NCI-H1092 (cell line): Measurements from ENCODE around the gene HSP90B1.

Experiments used
- DNase-seq: peaks from one replicate; lab custom pipeline; 2025; lab: John Stamatoyannopoulos, UW

Gene HSP90B1

DNA sequence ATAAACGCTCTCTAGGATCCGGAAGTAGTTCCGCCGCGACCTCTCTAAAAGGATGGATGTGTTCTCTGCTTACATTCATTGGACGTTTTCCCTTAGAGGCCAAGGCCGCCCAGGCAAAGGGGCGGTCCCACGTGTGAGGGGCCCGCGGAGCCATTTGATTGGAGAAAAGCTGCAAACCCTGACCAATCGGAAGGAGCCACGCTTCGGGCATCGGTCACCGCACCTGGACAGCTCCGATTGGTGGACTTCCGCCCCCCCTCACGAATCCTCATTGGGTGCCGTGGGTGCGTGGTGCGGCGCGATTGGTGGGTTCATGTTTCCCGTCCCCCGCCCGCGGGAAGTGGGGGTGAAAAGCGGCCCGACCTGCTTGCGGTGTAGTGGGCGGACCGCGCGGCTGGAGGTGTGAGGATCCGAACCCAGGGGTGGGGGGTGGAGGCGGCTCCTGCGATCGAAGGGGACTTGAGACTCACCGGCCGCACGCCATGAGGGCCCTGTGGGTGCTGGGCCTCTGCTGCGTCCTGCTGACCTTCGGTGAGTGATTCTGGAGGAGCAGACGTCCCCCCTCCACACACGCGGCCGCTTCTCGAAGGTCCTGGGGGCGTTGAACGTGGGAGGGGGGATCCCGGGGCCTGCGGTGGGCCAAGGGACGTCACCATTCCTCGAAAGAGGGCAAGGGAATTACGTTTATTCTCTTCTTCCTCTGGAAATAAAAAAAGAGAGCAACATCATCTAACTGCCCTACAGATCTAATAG, at the start of gene HSP90B1:
HSP90B1 (plus strand) TSS at position 377 of the 753 bp plus-strand sequence; CDS start at position 483, 106 bp downstream.
- DNase-seq: peak; percentile 99

DNA sequence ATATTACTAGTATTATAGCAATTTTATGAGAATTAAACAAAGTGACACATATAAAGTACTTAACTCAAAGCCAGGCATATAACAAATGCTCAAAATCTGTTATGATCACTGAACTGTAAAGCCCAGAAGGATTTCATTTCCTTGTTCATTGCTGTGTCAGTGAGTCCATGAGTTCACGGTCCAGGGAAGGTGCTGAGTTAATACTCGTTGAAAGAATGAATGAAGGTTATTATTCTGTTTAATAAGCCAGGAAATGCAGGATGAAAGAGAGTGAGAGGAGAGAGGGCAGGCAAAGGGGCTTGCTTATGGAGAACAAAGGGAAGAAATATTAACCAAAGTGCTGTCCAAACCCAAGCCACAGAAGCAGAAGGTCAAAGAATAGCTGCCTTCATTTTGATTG, 48.9 kb upstream of the HSP90B1 start:
- no peak for DNase-seq

DNA sequence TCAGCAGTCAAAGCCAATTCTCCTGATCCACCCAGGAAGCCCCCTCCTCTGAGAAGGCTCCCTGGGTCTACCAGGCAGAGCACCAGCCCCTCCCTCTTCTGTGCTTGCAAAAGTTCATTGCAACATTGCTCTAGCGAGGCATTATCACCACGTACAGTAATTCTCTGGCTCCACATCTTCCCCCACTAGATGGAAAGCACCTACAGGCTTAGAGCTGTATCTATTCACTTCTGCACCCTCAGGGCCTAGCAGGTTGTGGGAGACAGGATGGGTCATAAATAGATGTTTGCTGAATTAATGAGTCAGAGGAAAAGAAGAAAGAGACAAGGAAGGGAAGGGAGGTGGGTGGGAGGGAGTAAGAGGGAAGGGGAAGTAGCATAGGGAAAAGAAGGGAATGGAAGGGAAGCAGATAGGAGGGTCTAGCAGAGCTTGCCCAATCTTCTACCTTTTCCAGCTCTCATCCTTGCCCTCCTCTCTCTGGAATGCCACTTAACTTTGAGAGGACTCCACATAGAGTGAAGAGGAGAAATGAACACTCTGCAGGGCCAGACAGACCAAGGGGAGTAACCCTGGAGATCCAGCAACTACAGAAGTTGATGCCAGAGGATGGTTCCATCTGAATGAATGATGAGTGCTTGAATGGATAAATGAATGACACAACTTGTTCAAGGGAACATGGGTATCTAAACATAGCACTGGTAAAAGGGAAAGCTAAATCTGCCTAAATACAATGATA, 47.2 kb upstream of the HSP90B1 start:
- DNase-seq: no peak

DNA sequence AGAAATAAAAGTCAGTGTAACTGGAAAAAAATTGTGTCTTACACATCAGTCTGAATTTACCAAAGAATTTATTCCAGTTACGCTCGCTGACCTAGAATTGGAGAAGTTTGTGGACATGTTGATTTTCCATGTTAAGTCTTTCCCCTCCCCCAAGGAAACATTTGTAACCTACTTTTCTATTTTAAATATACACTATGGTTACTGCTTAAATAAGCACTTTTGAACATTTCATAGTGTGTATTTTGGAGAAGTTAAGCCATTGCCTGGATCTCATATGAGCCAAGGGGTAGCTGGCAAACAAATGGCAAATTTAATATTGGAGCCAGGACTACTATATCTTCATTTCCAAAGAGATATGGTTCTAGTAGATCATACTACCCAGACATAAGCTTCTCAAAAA, 46.3 kb upstream of the HSP90B1 start:
- DNase-seq: no peak

DNA sequence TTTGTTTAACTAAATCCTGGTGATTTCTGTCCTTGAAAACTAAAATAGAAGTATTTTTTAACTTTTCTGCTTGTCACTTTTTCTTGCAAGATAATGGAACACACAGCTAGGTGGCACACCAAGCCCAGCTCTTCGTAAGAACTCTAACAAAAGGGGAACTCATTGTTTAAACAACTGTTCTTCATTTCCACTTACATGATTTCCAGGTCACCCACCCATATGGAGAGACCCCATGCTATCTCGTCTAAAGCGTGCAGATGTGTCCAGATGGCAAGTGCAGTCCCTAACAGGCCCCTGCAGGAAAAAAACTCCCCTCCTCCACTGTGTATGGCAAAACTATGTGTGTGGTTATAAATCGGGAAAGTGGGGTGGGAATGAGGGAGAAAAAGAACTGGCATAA, 45.9 kb upstream of the HSP90B1 start:
- DNase-seq: no peak

DNA sequence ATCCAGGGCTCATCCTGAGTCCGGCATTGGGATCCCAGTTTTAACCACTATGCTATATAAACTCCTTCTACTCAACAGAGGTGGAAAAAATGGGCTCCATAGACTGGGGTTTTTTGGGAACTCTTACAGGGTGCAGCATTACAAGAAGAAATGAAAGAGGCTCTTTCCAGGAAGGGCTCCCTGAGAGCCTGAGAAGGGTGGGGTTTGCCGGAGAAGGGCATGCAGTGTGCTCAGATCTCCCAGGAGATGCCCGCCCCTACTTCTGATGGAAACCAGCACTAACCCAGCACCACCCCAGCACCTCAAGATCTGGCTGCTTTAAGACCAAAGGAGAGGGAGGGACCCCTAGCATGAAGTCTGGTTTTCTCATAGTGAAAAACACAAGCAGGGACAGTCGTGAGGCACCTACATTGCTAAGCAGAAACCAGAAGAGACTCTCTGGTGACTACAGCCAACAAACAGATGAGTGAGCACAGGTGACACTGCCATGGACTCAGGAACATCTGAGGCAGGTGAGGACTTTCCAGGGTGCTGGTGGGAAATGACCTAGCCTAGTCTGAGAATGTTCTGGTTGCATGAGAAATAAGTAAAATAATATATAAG, 43.9 kb upstream of the HSP90B1 start:
- DNase-seq: no peak

DNA sequence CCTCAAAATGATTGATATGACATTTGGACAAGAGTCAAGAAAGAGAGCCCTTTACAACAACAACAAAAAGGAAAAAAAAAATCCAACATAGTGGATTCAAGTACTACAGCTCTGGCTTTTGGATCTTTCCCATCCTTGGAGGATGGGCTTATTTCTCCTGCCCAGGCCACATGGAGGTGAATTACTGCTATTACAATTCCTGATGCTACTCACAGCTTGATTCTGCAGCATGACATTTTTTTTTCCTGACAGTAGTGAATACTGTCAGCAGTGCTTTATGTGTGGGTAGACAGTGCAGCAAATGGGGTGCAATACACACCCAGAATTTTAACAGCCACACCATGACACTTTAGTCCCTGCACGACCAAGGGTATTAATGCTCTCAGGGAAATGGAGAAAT, 42.5 kb upstream of the HSP90B1 start:
- DNase-seq: no peak

DNA sequence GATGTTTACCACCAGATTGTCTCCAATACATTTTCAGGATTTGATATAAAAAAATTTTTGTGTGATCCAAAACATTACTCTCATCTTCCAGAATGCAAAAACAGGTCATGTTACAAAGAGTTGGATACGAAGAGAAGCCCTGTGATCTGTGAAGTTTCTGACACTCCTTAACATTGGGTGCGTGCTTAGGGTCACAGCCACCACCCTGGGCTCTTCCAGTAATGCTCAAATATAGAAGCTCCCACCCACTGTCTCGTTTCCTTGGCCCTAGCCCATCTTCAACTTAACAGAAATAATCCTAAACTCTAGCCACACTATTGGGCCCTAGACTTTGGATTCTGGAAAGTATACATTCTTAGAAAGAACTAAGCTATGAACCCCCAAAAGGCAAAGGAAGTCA, 32.9 kb upstream of the HSP90B1 start:
- DNase-seq: no peak

DNA sequence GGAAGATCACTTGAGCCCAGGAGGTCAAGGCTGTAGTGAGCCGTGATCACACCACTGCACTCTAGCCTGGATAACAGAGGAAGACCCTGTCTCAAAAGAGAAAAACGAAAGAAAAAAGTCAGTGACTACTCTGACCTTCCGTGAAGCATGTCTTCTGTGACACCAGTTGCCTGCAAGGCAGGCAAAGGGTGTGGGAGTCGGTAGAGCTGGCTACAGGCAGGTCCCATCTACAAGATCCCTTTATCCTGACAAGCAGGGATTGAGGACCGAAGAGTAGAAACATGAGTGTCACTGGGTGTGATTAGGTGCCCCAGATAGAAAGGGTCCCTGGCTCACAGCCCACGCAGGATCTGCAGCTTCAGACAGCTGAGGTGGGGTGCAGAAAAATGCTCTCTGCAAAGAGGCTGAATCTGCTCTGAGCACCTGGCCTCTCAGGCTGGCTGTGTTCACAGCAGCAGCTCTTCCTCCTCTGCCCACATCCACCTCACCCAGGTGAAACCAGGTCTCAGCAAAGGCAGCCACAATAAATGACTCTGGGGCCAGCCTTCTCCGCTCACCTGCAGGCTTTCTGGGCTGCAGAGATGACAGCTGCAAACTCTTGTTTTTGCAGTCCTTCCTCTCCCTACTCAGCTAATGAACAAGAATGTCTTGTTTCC, 28.6 kb upstream of the HSP90B1 start:
- no peak for DNase-seq

DNA sequence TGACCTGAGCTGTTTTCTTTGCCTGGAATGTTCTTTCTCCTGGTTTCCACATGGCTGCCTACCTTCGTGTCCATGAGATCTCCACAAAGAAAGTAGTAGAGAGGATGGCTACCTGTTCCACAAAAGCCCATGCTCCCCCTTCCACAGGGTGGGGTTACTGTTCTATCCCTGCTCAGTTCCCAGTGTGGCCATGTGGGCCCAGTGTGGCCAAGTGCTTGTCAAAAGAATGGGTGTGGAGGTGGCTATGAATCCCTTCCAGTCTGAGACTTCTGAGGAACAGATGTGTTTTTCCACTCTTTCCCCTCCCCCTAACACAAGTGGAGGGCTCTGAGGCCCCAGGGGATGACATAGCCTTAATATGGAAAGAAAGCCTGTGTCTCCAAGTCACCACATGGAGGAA, 26.2 kb upstream of the HSP90B1 start:
- DNase-seq: no peak

DNA sequence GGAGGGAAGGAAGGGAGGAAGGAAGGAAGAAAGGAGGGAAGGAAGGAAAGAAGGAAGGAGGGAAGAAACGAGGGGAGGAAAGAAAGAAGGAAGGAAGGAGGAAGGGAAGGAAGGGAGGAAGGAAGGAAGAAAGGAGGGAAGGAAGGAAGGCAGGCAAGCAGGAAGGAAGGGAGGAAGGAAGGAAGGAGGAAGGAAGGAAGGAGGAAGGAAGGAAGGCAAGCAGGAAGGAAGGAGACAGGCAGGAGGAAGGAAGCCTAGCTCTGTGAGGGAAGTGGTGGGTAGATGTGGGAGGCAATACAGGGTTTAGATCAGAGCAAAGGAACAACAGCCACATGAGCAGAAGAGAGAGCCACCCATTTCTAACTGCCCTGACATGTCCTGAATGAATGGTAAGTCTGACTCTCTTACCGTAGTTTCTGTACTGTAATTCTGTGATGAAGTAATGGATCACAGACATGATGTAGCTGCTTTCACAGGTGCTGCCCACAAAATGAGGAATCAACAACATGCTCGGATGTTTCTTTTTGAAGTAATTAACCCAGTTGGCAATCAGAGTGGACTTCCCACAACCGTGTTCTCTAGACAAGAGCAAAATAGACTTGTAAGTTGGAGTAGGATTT, 24.4 kb upstream of the HSP90B1 start:
- no peak for DNase-seq

DNA sequence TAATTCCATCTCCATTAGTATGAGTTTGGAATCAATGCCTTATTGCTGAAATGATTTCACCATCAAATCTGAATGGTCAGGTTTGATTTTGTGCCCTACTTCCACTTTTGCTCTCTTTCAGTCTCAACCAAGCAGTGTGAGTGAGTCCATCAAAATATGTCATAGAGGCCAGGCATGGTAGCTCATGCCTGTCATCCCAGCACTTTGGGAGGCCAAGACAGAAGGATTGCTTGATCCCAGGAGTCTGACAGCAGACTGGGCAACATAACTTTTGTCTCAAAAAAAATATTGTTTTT, 22.0 kb upstream of the HSP90B1 start:
- DNase-seq: no peak

DNA sequence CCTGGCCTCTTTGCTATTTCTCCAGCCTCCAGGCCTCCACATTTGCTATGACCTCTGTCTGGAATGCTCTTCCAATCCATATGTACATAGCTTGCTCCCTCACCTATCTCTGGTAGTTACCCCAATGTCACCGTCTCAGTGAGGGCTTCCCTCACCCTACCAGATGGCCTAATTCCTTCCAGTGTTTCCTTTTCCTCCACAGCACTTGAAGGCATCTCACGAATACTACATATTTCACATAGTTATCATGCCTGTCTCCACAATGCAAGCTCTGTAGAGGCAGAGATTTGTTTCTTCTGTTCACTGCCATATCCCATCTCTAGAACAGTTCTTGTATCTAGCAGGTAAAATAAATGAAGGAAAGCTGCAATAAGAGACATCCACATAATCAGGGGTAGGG, 21.3 kb upstream of the HSP90B1 start:
- no peak for DNase-seq

DNA sequence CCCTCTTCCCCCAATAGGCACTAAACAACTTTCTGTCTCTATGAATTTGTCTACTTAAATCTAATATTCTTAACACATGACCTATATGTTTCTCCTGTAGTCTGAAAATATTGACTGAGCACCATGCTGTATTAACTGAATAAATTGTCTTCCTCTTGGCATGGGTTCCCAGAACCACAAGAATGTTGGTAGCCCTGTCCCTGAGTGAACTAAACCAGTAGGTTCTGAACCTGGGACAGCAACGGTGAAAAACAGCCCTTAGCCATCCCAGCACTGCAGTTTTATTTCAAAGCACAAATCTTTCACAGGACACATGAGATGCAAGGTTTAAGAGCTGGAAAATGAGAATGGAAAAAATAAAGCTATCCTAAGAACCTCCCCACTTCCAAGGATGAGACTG, 20.4 kb upstream of the HSP90B1 start:
- no peak for DNase-seq

DNA sequence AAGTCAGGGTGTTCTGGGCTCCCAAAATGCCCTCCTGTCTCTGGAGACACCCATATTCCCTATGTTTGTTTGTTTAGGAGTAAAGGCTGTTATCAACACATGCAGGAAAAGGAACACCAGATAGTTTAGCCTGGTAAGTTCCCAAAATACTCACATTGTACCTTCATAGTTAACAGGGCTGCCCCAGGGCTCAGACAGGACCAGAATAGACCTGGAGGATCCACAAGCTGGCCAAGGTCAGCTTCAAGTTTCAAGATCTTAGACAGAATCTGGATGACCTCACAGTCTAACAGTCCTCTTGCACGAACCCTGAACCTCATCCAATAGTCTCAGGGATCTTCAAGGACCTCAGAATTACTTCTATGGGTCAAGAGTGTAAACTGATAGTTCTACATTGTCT, 18.1 kb upstream of the HSP90B1 start:
- no peak for DNase-seq

DNA sequence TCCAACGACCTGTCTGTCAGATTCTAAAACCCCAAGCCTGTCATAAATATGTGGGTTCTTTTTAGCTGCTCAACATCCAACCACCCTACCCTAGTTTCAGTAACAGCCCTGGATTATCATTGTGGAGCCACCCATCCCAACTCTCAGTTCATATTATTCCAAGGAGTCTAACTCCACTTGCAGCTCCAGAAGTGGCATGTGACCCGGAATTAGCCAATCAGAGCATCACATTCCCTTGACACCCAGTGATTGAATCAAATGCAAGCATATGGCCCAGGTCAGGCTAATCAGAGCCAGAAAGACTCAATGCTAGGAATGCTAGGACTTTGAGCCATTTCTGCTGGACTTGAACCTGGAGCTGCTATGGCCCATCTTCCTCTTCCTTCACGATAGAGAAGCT, 17.1 kb upstream of the HSP90B1 start:
- DNase-seq: no peak

DNA sequence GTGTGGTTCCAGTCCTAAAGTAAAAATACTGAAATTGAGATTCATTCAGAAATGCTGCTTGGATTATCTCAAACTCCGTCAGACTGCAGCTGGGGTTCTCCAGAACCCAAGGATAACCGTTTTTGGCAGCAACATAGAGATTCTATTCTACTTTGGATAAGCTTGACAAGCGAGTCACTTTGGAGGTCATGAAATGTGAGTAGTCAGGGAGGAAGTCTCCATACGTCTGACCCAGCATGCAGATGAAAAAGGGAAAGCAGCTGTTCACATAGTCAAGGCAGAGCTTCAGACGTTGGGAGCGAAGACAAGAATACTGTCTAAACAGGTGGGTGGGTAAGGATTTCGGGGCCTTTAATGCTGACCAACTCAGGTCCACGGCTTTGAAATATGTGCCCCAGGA, 14.9 kb upstream of the HSP90B1 start:
- DNase-seq: no peak

DNA sequence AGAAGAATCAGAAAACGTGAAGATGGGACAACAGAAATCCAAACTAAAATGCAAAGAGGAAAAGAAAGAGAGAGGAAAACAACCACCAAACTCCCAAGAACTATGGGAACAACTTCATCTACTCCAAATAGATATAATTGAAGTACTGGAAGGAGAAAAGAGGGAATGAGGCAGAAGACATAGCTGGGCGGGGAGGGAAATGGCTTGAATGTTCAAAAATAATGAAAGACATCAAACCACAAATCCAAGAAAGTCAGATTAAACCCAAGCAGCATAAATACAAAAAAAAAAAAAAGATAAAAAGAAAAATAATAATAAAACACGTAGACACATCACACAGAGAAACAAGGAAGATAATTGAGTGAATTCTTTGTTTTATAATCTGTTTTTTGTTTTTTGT, 12.3 kb upstream of the HSP90B1 start:
- no peak for DNase-seq

DNA sequence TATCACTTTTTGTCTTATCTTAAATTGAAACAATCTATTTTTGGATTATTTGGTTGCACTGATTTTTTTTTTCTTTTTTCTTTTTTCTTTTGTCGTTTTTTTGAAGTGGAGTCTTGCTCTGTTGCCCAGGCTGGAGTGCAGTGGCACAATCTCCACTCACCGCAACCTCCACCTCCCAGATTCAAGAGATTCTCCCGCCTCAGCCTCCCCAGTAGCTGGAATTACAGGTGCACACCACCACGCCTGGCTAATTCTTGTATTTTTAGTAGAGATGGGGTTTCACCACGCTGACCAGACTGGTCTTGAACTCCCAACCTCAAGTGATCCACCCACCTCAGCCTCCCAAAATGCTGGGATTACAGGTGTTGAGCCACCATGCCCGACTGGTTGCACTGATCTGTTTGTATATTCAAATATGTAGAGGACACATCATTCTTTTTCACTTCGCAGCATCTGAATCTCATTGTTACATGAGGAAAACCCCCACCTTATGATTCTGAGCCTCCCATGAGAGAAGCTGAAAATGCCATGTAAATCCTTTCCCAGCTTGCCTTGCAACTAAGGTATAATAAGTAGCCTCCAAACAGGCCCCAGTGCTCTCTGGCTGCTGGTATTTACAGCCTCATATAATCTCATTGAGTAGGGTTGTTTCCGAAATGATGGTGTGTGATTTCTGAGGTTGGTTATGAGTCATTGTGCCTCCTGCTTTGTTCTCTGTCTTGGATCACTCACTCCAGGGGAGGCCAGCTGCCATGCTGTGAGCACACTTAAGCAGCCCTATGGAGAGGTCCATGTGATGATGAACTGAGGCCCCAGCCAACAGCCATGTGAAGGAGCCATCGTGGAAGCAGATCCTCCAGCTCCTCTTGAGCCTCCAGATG, 5.2 kb upstream of the HSP90B1 start:
- no peak for DNase-seq

DNA sequence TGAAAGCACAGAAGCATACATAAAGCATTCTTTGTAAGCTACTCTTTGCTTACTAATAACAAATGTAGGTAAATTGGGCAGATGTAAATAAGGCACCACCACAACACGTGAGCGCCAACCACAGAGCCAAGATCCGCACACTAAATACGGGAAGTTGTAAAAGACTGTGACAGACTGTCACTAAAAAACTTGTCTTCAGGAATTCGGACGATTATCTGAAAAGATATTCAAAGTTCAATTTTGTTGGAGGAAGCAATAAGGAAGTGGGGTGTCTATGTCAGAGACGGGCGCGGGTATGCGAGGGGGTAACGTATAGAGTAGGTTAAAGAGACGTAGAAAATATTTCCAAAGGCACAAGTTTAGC, 1.5 kb upstream of the HSP90B1 start:
- DNase-seq: no peak

DNA sequence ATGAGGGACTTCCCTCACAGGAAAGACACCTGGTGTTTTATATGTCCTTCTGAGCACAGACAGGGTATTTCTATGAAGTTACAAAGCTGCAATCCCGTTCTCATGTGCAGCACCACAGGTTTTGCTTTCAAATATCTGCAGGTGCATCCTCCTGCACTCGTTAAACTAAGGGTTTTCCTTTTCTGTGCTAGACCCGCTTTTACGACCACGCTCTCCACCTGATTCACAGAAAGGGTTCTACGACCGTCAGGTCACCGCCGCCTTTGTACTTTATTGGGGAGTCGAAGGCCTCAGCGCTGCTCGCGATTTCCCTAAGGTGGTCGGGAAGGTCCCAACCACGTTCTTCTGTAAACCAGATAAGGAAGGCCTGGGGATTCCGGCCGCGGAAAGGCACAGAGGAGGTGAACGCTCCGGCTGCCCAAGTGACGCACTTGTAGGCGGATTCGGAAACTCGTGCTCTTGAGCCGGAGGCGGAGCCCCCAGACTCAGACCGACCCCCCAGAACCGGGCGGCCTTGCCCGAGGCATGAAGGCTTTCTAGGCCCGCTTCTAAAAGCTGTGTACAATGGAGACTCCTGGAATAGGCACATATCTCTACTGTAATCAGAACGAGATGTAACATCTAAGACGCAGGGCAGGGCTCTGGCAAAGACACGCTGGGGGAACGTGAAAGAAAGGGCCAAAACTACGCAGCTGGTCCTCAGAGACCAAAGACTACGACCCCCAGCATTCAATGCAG, 995 bp upstream of the HSP90B1 start:
- DNase-seq: peak; percentile 77
